ENCODE data around the gene ADGRL1.
A peak's percentile ranks its signal among the peaks of the same experiment; 100 is the strongest.

The ADGRL1 gene

DNA sequence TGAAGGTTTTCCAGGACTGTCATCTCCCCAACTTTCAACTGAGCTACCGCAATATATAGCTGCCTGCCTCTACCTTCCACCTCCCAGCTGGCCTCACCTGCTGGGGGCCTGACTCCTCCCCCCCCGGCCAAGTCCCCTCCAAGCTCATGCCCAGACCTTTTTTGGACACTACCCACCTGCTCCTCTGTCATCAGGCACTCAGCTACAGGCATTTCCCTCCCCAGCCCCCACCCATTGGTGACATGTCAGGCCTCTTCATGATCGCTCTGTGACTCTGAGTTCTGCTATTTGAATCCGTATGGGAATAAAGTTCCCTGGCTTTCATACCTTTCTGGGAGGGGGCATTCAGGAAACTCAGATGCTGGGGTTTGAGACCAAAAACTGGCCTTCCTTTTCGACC lies 90.2 kb downstream of the ADGRL1 start:
- TF ChIP-seq NFIC (IDR thresholded peaks at IDR 0.05) (no peak), EP300 (IDR thresholded peaks at IDR 0.05; ENCODE audit: borderline replicate concordance) (no peak), ZBTB7A (IDR thresholded peaks at IDR 0.05; ENCODE audit: low read depth) (no peak), TCF12 (IDR thresholded peaks at IDR 0.05; ENCODE audit: low read depth) (no peak), CREB1 (IDR thresholded peaks at IDR 0.05; ENCODE audit: low read depth) (no peak), FOXM1 (IDR thresholded peaks at IDR 0.05; ENCODE audit: borderline replicate concordance, low read depth) (no peak), CEBPB (IDR thresholded peaks at IDR 0.05) (no peak), TAF1 (IDR thresholded peaks at IDR 0.05; ENCODE audit: low read depth) (no peak), TEAD4 (IDR thresholded peaks at IDR 0.05) (no peak), EGR1 (IDR thresholded peaks at IDR 0.05) (no peak), RAD21 (IDR thresholded peaks at IDR 0.05; ENCODE audit: low read depth) (no peak), YY1 (IDR thresholded peaks at IDR 0.05; ENCODE audit: low read depth) (no peak)
- TF ChIP-seq, protein P1, sequence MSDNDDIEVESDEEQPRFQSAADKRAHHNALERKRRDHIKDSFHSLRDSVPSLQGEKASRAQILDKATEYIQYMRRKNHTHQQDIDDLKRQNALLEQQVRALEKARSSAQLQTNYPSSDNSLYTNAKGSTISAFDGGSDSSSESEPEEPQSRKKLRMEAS (IDR thresholded peaks at IDR 0.05), result no peak
- TF ChIP-seq, protein P2, sequence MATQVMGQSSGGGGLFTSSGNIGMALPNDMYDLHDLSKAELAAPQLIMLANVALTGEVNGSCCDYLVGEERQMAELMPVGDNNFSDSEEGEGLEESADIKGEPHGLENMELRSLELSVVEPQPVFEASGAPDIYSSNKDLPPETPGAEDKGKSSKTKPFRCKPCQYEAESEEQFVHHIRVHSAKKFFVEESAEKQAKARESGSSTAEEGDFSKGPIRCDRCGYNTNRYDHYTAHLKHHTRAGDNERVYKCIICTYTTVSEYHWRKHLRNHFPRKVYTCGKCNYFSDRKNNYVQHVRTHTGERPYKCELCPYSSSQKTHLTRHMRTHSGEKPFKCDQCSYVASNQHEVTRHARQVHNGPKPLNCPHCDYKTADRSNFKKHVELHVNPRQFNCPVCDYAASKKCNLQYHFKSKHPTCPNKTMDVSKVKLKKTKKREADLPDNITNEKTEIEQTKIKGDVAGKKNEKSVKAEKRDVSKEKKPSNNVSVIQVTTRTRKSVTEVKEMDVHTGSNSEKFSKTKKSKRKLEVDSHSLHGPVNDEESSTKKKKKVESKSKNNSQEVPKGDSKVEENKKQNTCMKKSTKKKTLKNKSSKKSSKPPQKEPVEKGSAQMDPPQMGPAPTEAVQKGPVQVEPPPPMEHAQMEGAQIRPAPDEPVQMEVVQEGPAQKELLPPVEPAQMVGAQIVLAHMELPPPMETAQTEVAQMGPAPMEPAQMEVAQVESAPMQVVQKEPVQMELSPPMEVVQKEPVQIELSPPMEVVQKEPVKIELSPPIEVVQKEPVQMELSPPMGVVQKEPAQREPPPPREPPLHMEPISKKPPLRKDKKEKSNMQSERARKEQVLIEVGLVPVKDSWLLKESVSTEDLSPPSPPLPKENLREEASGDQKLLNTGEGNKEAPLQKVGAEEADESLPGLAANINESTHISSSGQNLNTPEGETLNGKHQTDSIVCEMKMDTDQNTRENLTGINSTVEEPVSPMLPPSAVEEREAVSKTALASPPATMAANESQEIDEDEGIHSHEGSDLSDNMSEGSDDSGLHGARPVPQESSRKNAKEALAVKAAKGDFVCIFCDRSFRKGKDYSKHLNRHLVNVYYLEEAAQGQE (IDR thresholded peaks at IDR 0.05; ENCODE audit: low read depth), result no peak
- TF ChIP-seq, protein P3, sequence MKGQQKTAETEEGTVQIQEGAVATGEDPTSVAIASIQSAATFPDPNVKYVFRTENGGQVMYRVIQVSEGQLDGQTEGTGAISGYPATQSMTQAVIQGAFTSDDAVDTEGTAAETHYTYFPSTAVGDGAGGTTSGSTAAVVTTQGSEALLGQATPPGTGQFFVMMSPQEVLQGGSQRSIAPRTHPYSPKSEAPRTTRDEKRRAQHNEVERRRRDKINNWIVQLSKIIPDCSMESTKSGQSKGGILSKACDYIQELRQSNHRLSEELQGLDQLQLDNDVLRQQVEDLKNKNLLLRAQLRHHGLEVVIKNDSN (IDR thresholded peaks at IDR 0.05), result no peak

DNA sequence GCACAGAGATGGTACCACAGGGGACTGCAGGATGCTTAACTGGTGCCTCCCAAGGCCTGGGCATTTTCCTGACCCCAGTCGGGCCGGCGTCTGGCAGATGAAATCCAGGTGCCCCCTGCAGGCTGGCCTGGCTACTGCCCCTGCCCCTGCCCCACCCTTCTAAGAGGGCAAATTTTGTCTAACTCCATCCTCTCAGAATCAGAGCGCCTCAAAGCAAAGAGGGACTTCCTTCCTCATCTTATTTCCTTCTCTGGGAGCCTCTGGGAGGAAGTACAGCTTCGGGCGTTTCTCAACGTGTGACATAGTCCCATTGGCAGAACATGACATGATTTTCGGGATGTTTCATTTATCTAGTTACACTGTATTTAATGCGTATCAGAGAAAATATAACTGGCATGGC lies 91.1 kb downstream of the ADGRL1 start:
- no peak for TF ChIP-seq FOXM1 (IDR thresholded peaks at IDR 0.05; ENCODE audit: borderline replicate concordance, low read depth)
- TF ChIP-seq, protein P1 (IDR thresholded peaks at IDR 0.05), result no peak
- no peak for TF ChIP-seq EGR1 (IDR thresholded peaks at IDR 0.05)
- TF ChIP-seq RAD21 (IDR thresholded peaks at IDR 0.05; ENCODE audit: low read depth), result peak; percentile 35

DNA sequence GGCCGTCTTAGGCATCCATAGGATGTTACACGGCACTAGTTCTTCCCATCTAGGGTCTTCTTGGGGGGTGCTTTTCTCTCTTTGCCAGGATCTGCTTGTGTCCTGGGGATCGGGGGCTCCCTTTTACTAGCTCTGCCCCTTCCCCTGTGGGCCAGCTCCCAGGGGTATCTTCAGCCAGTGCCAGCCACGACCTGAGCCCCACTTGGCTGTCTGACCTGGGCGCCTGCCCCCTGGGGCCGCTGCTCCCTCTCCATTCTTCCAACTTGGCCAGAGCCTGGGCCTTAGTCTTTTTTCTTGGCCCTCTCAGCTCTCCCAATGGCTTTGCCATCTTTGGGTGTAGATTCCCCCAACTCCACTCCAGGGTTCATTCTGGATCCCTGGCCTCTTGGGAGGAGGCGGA lies 91.5 kb downstream of the ADGRL1 start:
- TF ChIP-seq TAF1 (IDR thresholded peaks at IDR 0.05; ENCODE audit: low read depth), result no peak
- no peak for TF ChIP-seq EP300 (IDR thresholded peaks at IDR 0.05; ENCODE audit: borderline replicate concordance)
- TF ChIP-seq CEBPB (IDR thresholded peaks at IDR 0.05), result no peak
- no peak for TF ChIP-seq EGR1 (IDR thresholded peaks at IDR 0.05)
- no peak for TF ChIP-seq ZBTB7A (IDR thresholded peaks at IDR 0.05; ENCODE audit: low read depth)
- TF ChIP-seq, protein P3 (IDR thresholded peaks at IDR 0.05), result no peak

DNA sequence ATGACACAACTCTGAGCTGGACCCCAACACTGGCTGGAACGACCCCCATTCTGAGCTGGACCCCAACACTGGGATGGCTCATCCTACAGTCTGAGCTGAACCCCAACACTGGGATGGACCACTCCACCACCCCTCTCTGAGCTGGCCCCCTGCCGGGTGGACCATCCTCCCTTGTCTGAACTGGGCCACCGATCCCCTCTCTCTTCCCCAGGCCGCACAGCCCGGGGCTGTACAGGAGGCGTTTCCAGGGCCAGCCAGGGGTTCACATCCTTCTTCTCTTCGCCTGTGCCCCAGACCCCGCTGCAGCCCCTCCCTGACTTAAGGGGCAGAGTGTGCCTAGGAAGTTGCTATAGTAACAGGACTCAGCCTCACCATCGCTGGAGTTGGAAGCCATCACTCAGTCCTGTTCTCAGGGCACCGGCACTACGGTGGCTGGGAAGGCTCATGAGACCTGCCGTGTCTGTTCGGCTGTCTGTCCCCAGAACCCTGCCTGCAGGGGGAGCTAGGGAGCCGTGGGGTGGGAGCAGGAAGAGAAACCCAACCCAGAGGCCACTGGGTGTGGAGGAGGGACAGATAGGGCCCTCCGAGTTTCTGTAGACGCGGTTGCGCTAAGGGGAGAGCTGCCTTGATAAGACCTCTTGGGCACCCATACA lies 92.1 kb downstream of the ADGRL1 start:
- TF ChIP-seq NFIC (IDR thresholded peaks at IDR 0.05) (no peak), EP300 (IDR thresholded peaks at IDR 0.05; ENCODE audit: borderline replicate concordance) (no peak), TEAD4 (IDR thresholded peaks at IDR 0.05) (no peak), TCF12 (IDR thresholded peaks at IDR 0.05; ENCODE audit: low read depth) (no peak), FOXM1 (IDR thresholded peaks at IDR 0.05; ENCODE audit: borderline replicate concordance, low read depth) (no peak), ZBTB7A (IDR thresholded peaks at IDR 0.05; ENCODE audit: low read depth) (no peak), TAF1 (IDR thresholded peaks at IDR 0.05; ENCODE audit: low read depth) (no peak), RAD21 (IDR thresholded peaks at IDR 0.05; ENCODE audit: low read depth) (no peak), EGR1 (IDR thresholded peaks at IDR 0.05) (no peak), CEBPB (IDR thresholded peaks at IDR 0.05) (no peak)
- TF ChIP-seq, protein P1 (IDR thresholded peaks at IDR 0.05), result no peak
- TF ChIP-seq, protein P3 (IDR thresholded peaks at IDR 0.05), result no peak

DNA sequence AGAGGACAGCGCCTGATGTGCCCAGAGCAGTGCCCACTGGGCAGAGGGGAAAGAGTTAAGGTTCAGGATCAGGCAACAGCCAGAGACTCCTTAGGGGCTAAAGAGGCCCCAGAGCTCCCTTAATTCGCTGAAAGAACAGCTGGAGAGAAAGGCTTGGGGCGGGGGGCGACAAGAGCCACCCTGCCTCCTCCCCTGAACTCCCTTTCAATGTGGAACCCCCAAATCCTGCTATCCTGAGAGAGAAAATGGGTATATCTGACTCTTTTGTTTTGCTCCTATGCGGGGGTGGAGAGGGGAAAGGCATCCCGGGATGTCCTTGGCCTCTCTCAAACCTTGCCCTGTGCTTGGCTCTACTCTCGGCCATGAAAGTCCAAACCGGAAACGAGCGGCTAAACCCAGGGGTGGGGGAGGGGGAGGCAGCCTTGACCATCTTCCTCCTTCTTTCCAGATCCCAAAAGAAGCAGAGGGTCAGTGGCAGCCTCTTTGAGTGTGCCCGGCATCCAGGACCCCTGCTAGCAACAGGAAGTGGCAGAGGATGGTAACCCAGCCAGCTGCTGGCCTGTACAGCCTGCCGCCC lies 93.1 kb downstream of the ADGRL1 start:
- no peak for TF ChIP-seq CREB1 (IDR thresholded peaks at IDR 0.05; ENCODE audit: low read depth)
- no peak for TF ChIP-seq RAD21 (IDR thresholded peaks at IDR 0.05; ENCODE audit: low read depth)
- TF ChIP-seq FOXM1 (IDR thresholded peaks at IDR 0.05; ENCODE audit: borderline replicate concordance, low read depth), result no peak
- TF ChIP-seq TEAD4 (IDR thresholded peaks at IDR 0.05), result no peak
- no peak for TF ChIP-seq TAF1 (IDR thresholded peaks at IDR 0.05; ENCODE audit: low read depth)
- no peak for TF ChIP-seq EGR1 (IDR thresholded peaks at IDR 0.05)
- TF ChIP-seq CEBPB (IDR thresholded peaks at IDR 0.05), result no peak
- TF ChIP-seq ZBTB7A (IDR thresholded peaks at IDR 0.05; ENCODE audit: low read depth), result no peak
- TF ChIP-seq YY1 (IDR thresholded peaks at IDR 0.05; ENCODE audit: low read depth), result no peak
- TF ChIP-seq TCF12 (IDR thresholded peaks at IDR 0.05; ENCODE audit: low read depth), result no peak

DNA sequence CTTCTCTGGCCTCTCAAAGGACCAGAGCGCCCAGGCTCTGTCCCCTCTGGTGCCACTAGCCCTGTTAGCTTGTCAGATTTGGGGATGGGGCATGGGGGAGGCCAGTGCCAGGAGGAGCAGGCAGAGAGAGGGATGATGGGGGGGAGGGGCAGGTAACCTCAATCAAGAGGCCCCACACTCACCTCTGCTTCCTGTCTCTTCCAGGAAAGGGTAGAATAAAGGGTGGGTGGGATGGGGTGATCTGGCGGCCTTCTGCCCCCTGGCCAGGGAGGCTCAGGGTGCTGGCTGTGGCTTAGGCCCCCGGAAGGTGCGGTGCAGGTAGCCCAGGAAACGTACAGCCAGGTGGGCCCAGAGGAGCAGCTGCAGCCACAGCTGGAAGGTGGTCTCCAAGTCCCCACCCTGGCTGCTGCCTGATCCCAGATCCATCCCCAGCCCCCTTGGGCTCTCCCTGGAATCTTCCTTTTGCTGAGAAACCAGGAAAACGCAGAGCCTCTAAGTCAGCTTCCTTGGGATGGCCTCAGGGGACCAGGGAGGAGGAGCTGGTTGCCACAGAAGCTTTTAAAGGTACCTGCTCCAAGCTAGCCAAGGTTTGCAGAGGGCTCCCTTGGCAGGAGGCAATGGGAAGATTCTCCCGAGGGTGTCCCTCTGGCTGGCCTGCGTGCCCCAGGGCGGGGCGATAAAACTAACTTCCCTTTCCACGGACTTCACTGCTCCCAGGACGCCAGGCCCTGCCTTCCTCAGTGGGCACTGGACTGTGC lies 93.7 kb downstream of the ADGRL1 start:
- TF ChIP-seq, protein P3 (IDR thresholded peaks at IDR 0.05), result no peak
- TF ChIP-seq, protein P2 (IDR thresholded peaks at IDR 0.05; ENCODE audit: low read depth), result no peak
- TF ChIP-seq, protein P1 (IDR thresholded peaks at IDR 0.05), result no peak
- no peak for TF ChIP-seq CEBPB (IDR thresholded peaks at IDR 0.05)
- no peak for TF ChIP-seq CREB1 (IDR thresholded peaks at IDR 0.05; ENCODE audit: low read depth)
- no peak for TF ChIP-seq YY1 (IDR thresholded peaks at IDR 0.05; ENCODE audit: low read depth)
- TF ChIP-seq ZBTB7A (IDR thresholded peaks at IDR 0.05; ENCODE audit: low read depth), result no peak
- no peak for TF ChIP-seq TAF1 (IDR thresholded peaks at IDR 0.05; ENCODE audit: low read depth)
- no peak for TF ChIP-seq EGR1 (IDR thresholded peaks at IDR 0.05)
- TF ChIP-seq RAD21 (IDR thresholded peaks at IDR 0.05; ENCODE audit: low read depth), result no peak
- no peak for TF ChIP-seq TCF12 (IDR thresholded peaks at IDR 0.05; ENCODE audit: low read depth)
